ENCODE measurements around the gene MED13L. TPM values are rescaled to one million over a fixed set of nuclear protein-coding genes. Genes with fewer than 3 reads are reported as not detected.
"Not testable (repeated sequence)": the region's sequence is repeated elsewhere in the genome, so short reads cannot be mapped to it uniquely, and the experiment has no call there.

The MED13L gene
- total and polyA plus RNA-seq, 3 donors from 2014 or later = 56.4 to 173 (median 133) TPM

GRCh38 chr12:116133149-116133548 is 144.3 kb downstream of the MED13L start:
- H3K27me3 ChIP-seq = no peaks in the 10 kb centered on the region
- DNase-seq = no peak
- TF ChIP-seq POLR2A (IDR thresholded peaks at IDR 0.05) (no peak), CTCF (IDR thresholded peaks at IDR 0.05) (no peak)
- WGBS, 2 donors = 61 to 68% methylated on average over 2 of the region's 2 CpGs
- intact Hi-C loops (cut with DNase I; ENCODE audit: low total_unique reads) = no loop called here
- H3K4me3 ChIP-seq = no peak overlapping the region
- H3K36me3 ChIP-seq (ENCODE audit: low read depth, missing control alignments) = no peaks in the 10 kb centered on the region
- H3K27ac ChIP-seq = no peak overlapping the region
- H3K4me1 ChIP-seq = peaks cover 22% of the 10 kb centered on the region
- H3K9me3 ChIP-seq = no peaks in the 10 kb centered on the region

DNA sequence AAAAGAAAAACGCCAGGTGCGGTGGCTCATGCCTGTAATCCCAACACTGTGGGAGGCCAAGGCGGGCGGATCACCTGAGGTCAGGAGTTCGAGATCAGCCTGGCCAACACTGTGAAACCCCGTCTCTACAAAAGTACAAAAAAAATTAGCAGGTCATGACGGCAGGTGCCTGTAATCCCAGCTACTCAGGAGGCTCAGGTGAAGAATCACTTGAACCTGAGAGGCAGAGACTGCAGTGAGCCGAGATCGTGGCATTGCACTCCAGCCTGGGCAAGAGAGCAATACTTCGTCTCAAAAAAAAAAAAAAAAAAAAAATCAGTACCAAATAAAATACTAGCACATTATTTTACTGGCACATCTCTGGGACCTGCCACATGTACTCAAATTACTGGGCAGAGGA is 145.5 kb downstream of the MED13L start:
- H3K27ac ChIP-seq; H3K27me3 ChIP-seq; DNase-seq; H3K4me3 ChIP-seq; H3K36me3 ChIP-seq (ENCODE audit: low read depth, missing control alignments); H3K9me3 ChIP-seq; intact Hi-C loops (cut with DNase I; ENCODE audit: low total_unique reads): not testable (repeated sequence)
- 92 to 94% methylated on average over 9 to 10 of the region's 10 CpGs for WGBS, 2 donors
- H3K4me1 ChIP-seq = peaks cover 16% of the 10 kb centered on the region

DNA sequence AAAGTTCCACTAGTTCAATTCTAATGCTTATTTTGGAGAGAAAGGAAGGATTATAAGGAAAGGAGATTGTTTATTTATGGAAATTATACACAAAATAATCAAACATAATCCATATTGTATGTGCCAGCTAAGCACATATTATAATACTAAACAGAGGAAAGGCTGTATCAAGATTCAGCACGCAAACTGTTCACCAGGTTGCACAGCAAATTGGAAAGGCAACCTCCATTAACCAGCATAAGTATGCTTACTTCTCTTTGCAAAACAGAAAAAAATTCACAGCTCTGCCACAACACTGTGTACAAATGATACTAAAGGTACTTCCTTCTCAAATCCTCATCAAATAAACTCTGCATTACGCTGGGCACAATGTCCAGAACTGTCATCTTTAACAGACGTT is 146.3 kb downstream of the MED13L start:
- no peak overlapping the region for H3K4me3 ChIP-seq
- H3K4me1 ChIP-seq = peaks cover 14% of the 10 kb centered on the region
- H3K27me3 ChIP-seq = no peaks in the 10 kb centered on the region
- TF ChIP-seq CTCF (IDR thresholded peaks at IDR 0.05) (no peak), POLR2A (IDR thresholded peaks at IDR 0.05) (no peak)
- no peak overlapping the region for H3K27ac ChIP-seq
- no peak for DNase-seq
- 87 to 91% methylated on average over 3 of the region's 3 CpGs for WGBS, 2 donors
- no peaks in the 10 kb centered on the region for H3K9me3 ChIP-seq
- no peaks in the 10 kb centered on the region for H3K36me3 ChIP-seq (ENCODE audit: low read depth, missing control alignments)
- intact Hi-C loops (cut with DNase I; ENCODE audit: low total_unique reads) = no loop called here

- no peak overlapping the region for H3K27ac ChIP-seq
- intact Hi-C loops (cut with DNase I; ENCODE audit: low total_unique reads) = no loop called here
- WGBS, 2 donors = 41 to 56% methylated on average over 1 of the region's 1 CpG
- TF ChIP-seq POLR2A (IDR thresholded peaks at IDR 0.05) (no peak), CTCF (IDR thresholded peaks at IDR 0.05) (no peak)
- H3K4me1 ChIP-seq = peaks cover 14% of the 10 kb centered on the region
- no peak overlapping the region for H3K4me3 ChIP-seq
- no peak for DNase-seq
- no peaks in the 10 kb centered on the region for H3K36me3 ChIP-seq (ENCODE audit: low read depth, missing control alignments)
- no peaks in the 10 kb centered on the region for H3K27me3 ChIP-seq
- H3K9me3 ChIP-seq = no peaks in the 10 kb centered on the region
Measured at GRCh38 chr12:116130431-116130830, 147.1 kb downstream of the MED13L start.

- Histone ChIP-seq H3K9me3 (no peaks in the 10 kb centered on the region), H3K4me1 (peaks cover 16% of the 10 kb centered on the region)
Measured at GRCh38 chr12:116128779-116129178, 148.7 kb downstream of the MED13L start.

More at GRCh38 chr12:116128779-116129178, 148.7 kb downstream of the MED13L start:
- DNase-seq = no peak
- H3K4me3 ChIP-seq = no peak overlapping the region
- no peak for TF ChIP-seq POLR2A (IDR thresholded peaks at IDR 0.05)
- no peak for TF ChIP-seq CTCF (IDR thresholded peaks at IDR 0.05)
- H3K36me3 ChIP-seq (ENCODE audit: low read depth, missing control alignments) = no peaks in the 10 kb centered on the region
- 52 to 57% methylated on average over 1 of the region's 1 CpG for WGBS, 2 donors
- H3K27me3 ChIP-seq = no peaks in the 10 kb centered on the region
- intact Hi-C loops (cut with DNase I; ENCODE audit: low total_unique reads) = no loop called here
- no peak overlapping the region for H3K27ac ChIP-seq

All from testis (tissue), 3 donors.